Renal pelvis (tissue), 4 donors: Measurements from ENCODE around the gene PRR12. TPM values are rescaled to one million over a fixed set of nuclear protein-coding genes. Genes with fewer than 3 reads are reported as not detected.

Experiments used
- DNase-seq: peaks from one replicate; pipeline ENCODE4 v3.0.0-alpha.2; 2013
- polyA plus RNA-seq, 3 donors: library from polyadenylated mRNA; unstranded; fragments of 120-200 nt; gene quantifications; one replicate each; pipeline ENCODE4 v1.2.1, GENCODE V29; 2013; ENCODE audit not compliant: insufficient read length in 3 of 3

Gene PRR12
- polyA plus RNA-seq, 3 donors = 24.2 to 34.2 (median 29.2) TPM

GRCh38 chr19:49663224-49663623, 72.2 kb downstream of the PRR12 start:
- no peak for DNase-seq

GRCh38 chr19:49664171-49665035, 73.4 kb downstream of the PRR12 start:
- peak; percentile 84 for DNase-seq

GRCh38 chr19:49665036-49665350, 74.0 kb downstream of the PRR12 start:
- no peak for DNase-seq

- peak; percentile 96 for DNase-seq
These were observed 74.6 kb downstream of the PRR12 start, which contains the start of the genes BCL2L12 and IRF3 for GRCh38 chr19:49665351-49666119. TSS of gene BCL2L12 (plus strand) at chr19:49665933. CDS start at chr19:49666693, 760 bp downstream. TSS of gene IRF3 (minus strand) at chr19:49665857. CDS start at chr19:49664838, 1,019 bp downstream.

DNA sequence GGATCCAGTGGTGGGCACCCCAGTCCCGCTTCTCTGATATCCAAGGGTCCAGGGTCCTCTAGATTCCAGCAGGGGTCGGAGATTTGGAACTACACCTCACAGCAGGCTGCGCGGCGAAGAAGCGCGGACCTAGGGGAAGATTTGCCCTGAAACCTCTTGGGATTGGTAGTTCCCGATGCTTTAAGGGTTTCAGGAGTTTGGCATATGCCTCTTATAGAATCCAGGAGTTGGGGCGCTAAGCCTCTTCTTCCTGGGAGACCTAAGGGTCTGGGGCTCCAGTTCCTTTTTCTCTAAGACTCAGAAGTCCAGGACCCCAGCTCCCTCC, 75.1 kb downstream of the PRR12 start:
- DNase-seq = no peak

GRCh38 chr19:49667473-49667872, 76.5 kb downstream of the PRR12 start:
- no peak for DNase-seq

DNA sequence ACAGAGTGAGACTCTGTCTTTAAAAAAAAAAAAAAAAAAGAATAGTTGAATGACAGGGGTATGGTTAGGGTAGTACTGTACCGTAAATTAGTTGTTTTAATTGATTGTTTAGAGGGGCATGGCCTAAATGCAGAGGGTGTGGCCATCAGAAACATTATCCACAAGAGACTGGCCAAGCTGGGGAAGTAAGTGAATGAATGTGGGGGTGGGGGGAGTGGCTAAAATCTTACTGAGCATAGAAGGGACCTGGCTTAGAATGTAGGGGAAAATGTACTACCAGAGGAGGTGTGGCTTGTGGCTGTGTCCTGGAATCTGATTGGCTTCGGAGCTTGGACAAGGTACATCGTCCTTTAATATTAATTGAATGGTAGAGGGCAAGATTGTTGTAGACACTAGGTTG, 78.5 kb downstream of the PRR12 start:
- no peak for DNase-seq

- peak; percentile 66 for DNase-seq
These were observed 81.3 kb downstream of the PRR12 start for GRCh38 chr19:49672131-49672919.

Other genes with a start within 250 kb of the PRR12 start
- gene TEAD2, start 228.8 kb upstream of the PRR12 start, polyA plus RNA-seq = 100 to 1,000 TPM in 2 of 3 donors, 10 to 100 TPM in 1; 89.0 to 114 (median 109) TPM
- gene DKKL1, start 227.3 kb upstream of the PRR12 start, polyA plus RNA-seq = 1 to 10 TPM; 4.2 to 6.7 (median 5.8) TPM
- under 1 TPM in 2 of 3 donors, not detected in 1; 0.10 to 0.34 TPM for gene KASH5, start 202.9 kb upstream of the PRR12 start, polyA plus RNA-seq
- not detected for gene PTH2, start 167.7 kb upstream of the PRR12 start, polyA plus RNA-seq
- not detected for gene GFY, start 165.8 kb upstream of the PRR12 start, polyA plus RNA-seq
- under 1 TPM; 0.28 to 0.62 (median 0.55) TPM for gene SLC17A7, start 149.7 kb upstream of the PRR12 start, polyA plus RNA-seq
- gene PIH1D1, start 139.4 kb upstream of the PRR12 start, polyA plus RNA-seq = 100 to 1,000 TPM in 1 of 3 donors, 10 to 100 TPM in 2; 92.0 to 101 (median 99.4) TPM
- gene ALDH16A1, start 138.0 kb upstream of the PRR12 start, polyA plus RNA-seq = 10 to 100 TPM; 19.2 to 33.0 (median 26.3) TPM
- gene FLT3LG, start 117.0 kb upstream of the PRR12 start, polyA plus RNA-seq = 1 to 10 TPM; 3.1 to 5.1 (median 5.1) TPM
- 1,000 to 10,000 TPM; 2,758 to 3,345 (median 3,013) TPM for gene RPL13A, start 103.6 kb upstream of the PRR12 start, polyA plus RNA-seq
- gene RPS11, start 94.7 kb upstream of the PRR12 start, polyA plus RNA-seq = 1,000 to 10,000 TPM; 2,501 to 3,013 (median 2,811) TPM
- gene FCGRT, start 78.5 kb upstream of the PRR12 start, polyA plus RNA-seq = 100 to 1,000 TPM; 291 to 328 (median 294) TPM
- gene RCN3, start 63.2 kb upstream of the PRR12 start, polyA plus RNA-seq = 10 to 100 TPM; 21.3 to 22.4 (median 21.7) TPM
- 10 to 100 TPM; 69.3 to 81.1 (median 79.5) TPM for gene NOSIP, start 10.6 kb upstream of the PRR12 start, polyA plus RNA-seq
- 1 to 10 TPM; 6.5 to 8.2 (median 7.7) TPM for gene PRRG2, start 9.9 kb upstream of the PRR12 start, polyA plus RNA-seq
- gene RRAS, start 49.0 kb downstream of the PRR12 start, polyA plus RNA-seq = 10 to 100 TPM; 25.8 to 31.9 (median 31.6) TPM
- gene SCAF1, start 51.0 kb downstream of the PRR12 start, polyA plus RNA-seq = 10 to 100 TPM; 36.6 to 45.7 (median 45.0) TPM
- 10 to 100 TPM; 55.6 to 74.3 (median 68.3) TPM for gene IRF3, start 74.7 kb downstream of the PRR12 start, polyA plus RNA-seq
- 10 to 100 TPM; 30.7 to 39.6 (median 31.5) TPM for gene BCL2L12, start 74.8 kb downstream of the PRR12 start, polyA plus RNA-seq
- gene PRMT1, start 86.1 kb downstream of the PRR12 start, polyA plus RNA-seq = 100 to 1,000 TPM; 239 to 257 (median 241) TPM
- 1 to 10 TPM; 1.3 to 2.3 (median 2.1) TPM for gene ADM5, start 98.4 kb downstream of the PRR12 start, polyA plus RNA-seq
- gene CPT1C, start 99.9 kb downstream of the PRR12 start, polyA plus RNA-seq = 10 to 100 TPM; 11.2 to 13.6 (median 11.6) TPM
- gene TSKS, start 172.1 kb downstream of the PRR12 start, polyA plus RNA-seq = under 1 TPM in 2 of 3 donors, not detected in 1; 0.06 to 0.16 TPM
- gene AP2A1, start 175.8 kb downstream of the PRR12 start, polyA plus RNA-seq = 10 to 100 TPM; 58.7 to 71.5 (median 68.4) TPM
- gene FUZ, start 222.1 kb downstream of the PRR12 start, polyA plus RNA-seq = 10 to 100 TPM; 35.3 to 45.3 (median 42.9) TPM
- 10 to 100 TPM; 70.0 to 77.3 (median 75.0) TPM for gene MED25, start 227.1 kb downstream of the PRR12 start, polyA plus RNA-seq